Kidney epithelial cell (primary cell): ENCODE results near the gene NUP85. TPM values are rescaled to one million over a fixed set of nuclear protein-coding genes. Genes with fewer than 3 reads are reported as not detected.
"Not testable (repeated sequence)": the region's sequence is repeated elsewhere in the genome, so short reads cannot be mapped to it uniquely, and the experiment has no call there.

Experiments
- DNase-seq: peaks from one replicate; pipeline ENCODE4 v3.0.0-alpha.2; 2010; ENCODE audit warnings: low read depth
- H3K27me3 ChIP-seq: 2 replicates; pipeline ENCODE4 v1.6.0; 2011; ENCODE audit warnings: low read length; ENCODE audit not compliant: control insufficient read depth, insufficient read depth
- H3K36me3 ChIP-seq: 2 replicates; pipeline ENCODE4 v1.5.1; 2011; ENCODE audit warnings: low read length; ENCODE audit not compliant: control insufficient read depth, insufficient read depth
- H3K4me3 ChIP-seq: 2 replicates; pipeline ENCODE4 v1.5.1; 2011; ENCODE audit warnings: low read depth, mild to moderate bottlenecking, control low read depth, low read length
- CTCF ChIP-seq: IDR thresholded peaks from 2 replicates; pipeline ENCODE4 v1.5.1; 2011; ENCODE audit warnings: mild to moderate bottlenecking, moderate library complexity, low read length, control low read depth, inconsistent platforms; ENCODE audit not compliant: insufficient read depth, poor library complexity, severe bottlenecking
- total RNA-seq: library from RNA; depleted of rRNA; stranded (reverse); fragments of >200 nt; gene quantifications from 2 replicates; pipeline ENCODE4 v1.2.3, GENCODE V29; 2015

NUP85 gene
- total RNA-seq, 1 donor from 2014 or later: 37.2 TPM

GRCh38 chr17:75277664-75278071 lies 72.2 kb downstream of the NUP85 start:
- Histone ChIP-seq H3K4me3 (no peak overlapping the region), H3K27me3 (no peaks in the 10 kb centered on the region), H3K36me3 (peaks cover 2% of the 10 kb centered on the region)
- no peak for TF ChIP-seq CTCF
- DNase-seq: no peak

DNA sequence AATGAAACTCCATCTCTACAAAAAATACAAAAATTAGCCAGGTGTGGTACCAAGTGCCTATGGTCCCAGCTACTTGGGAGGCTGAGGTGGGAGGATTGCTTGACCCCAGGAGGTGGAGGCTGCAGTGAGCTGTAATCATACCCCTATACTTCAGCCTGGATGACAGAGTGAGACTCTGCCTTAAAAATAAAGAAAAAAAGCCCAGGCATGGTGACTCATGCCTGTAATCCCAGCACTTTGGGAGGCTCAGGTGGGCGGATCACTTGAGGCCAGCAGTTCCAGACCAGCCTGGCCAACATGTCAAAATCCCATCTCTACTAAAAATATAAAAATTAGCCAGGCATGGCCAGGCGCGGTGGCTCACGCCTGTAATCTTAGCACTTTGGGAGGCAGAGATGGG lies 74.7 kb downstream of the NUP85 start:
- not testable (repeated sequence) for DNase-seq, H3K27me3 ChIP-seq

GRCh38 chr17:75285123-75285522 lies 79.6 kb downstream of the NUP85 start:
- H3K27me3 ChIP-seq: no peaks in the 10 kb centered on the region
- no peaks in the 10 kb centered on the region for H3K36me3 ChIP-seq
- no peak for TF ChIP-seq CTCF
- H3K4me3 ChIP-seq: no peak overlapping the region
- no peak for DNase-seq

More for the DNA sequence above, 74.7 kb downstream of the NUP85 start:
- not testable (repeated sequence) for H3K36me3 ChIP-seq, H3K4me3 ChIP-seq

Other genes with a start within 250 kb of the NUP85 start
- 25.2 and 28.5 TPM in 2 replicates for gene HID1, start 232.9 kb upstream of the NUP85 start, total RNA-seq
- 51.9 and 52.3 TPM in 2 replicates for gene CDR2L, start 218.0 kb upstream of the NUP85 start, total RNA-seq
- 68.5 and 77.7 TPM in 2 replicates for gene MRPL58, start 193.0 kb upstream of the NUP85 start, total RNA-seq
- 247 and 275 TPM in 2 replicates for gene ATP5PD, start 158.7 kb upstream of the NUP85 start, total RNA-seq
- 15.6 and 19.2 TPM in 2 replicates for gene KCTD2, start 158.5 kb upstream of the NUP85 start, total RNA-seq
- gene SLC16A5, start 117.7 kb upstream of the NUP85 start, total RNA-seq: 19.1 and 23.1 TPM in 2 replicates
- 7.9 and 8.0 TPM in 2 replicates for gene ARMC7, start 95.7 kb upstream of the NUP85 start, total RNA-seq
- 107 and 114 TPM in 2 replicates for gene NT5C, start 73.9 kb upstream of the NUP85 start, total RNA-seq
- 453 and 466 TPM in 2 replicates for gene JPT1, start 51.2 kb upstream of the NUP85 start, total RNA-seq
- 61.9 and 76.0 TPM in 2 replicates for gene SUMO2, start 22.7 kb upstream of the NUP85 start, total RNA-seq
- gene GGA3, start 55.9 kb downstream of the NUP85 start, total RNA-seq: 24.8 and 34.8 TPM in 2 replicates
- gene MRPS7, start 56.2 kb downstream of the NUP85 start, total RNA-seq: 57.8 and 69.4 TPM in 2 replicates
- gene MIF4GD, start 65.6 kb downstream of the NUP85 start, total RNA-seq: 26.7 and 36.1 TPM in 2 replicates
- gene SLC25A19, start 83.8 kb downstream of the NUP85 start, total RNA-seq: 6.0 and 7.1 TPM in 2 replicates
- gene GRB2, start 200.0 kb downstream of the NUP85 start, total RNA-seq: 71.9 and 121 TPM in 2 replicates